ENCODE measurements around the gene PLCD1. TPM values are rescaled to one million over a fixed set of nuclear protein-coding genes. Genes with fewer than 3 reads are reported as not detected.
A peak's percentile ranks its signal among the peaks of the same experiment; 100 is the strongest.

PLCD1 gene
- total RNA-seq, 1 experiment from 2014 or later: 27.1 TPM

GRCh38 chr3:37990527-37990926 lies 38.9 kb downstream of the PLCD1 start, which contains the start of gene VILL:
VILL (plus strand) TSS chr3:37990786; CDS start chr3:37993673, 2,887 bp downstream.
- Mint-ChIP-seq H3K27me3 (ENCODE audit: low read depth) (peaks cover 11% of the 10 kb centered on the region), H3K4me1 (peaks cover 14 to 39% of the 10 kb centered on the region in 2 experiments), H3K36me3 (ENCODE audit: insufficient read depth in 1 of 3, low read depth in 3 of 3) (peaks cover 0 to 2% (median 0%) of the 10 kb centered on the region in 3 experiments; a peak in 1 of 7 replicates), H3K9me3 (no peaks in the 10 kb centered on the region), H3K4me3 (peak within 1 kb of the TSS in 1 of 2 experiments; percentile 36; a peak in 3 of 5 replicates), H3K27ac (no peak within 1 kb of the TSS; a peak in 1 of 7 replicates)
- Histone ChIP-seq H3K27me3 (ENCODE audit: insufficient read depth, low read length) (no peaks in the 10 kb centered on the region), H3K4me1 (ENCODE audit: insufficient read depth, low read length) (no peaks in the 10 kb centered on the region), H2BK5ac (ENCODE audit: insufficient read length, low read length) (no peak within 1 kb of the TSS), H3K4me2 (ENCODE audit: insufficient read depth, insufficient read length, low read length) (no peak within 1 kb of the TSS), H2BK120ac (ENCODE audit: low read depth, low read length, poor library complexity, severe bottlenecking) (no peak within 1 kb of the TSS), H2AK5ac (ENCODE audit: insufficient read length, low read length) (no peak within 1 kb of the TSS), H3K27ac (ENCODE audit: insufficient read length, low read depth, low read length) (no peak within 1 kb of the TSS), H2BK12ac (ENCODE audit: insufficient read length, low read depth, low read length) (no peak within 1 kb of the TSS), H4K20me1 (ENCODE audit: control insufficient read depth, insufficient read depth, insufficient read length) (no peaks in the 10 kb centered on the region), H2AFZ (ENCODE audit: low read length) (no peak within 1 kb of the TSS), H3K4ac (ENCODE audit: low read depth, low read length) (no peak within 1 kb of the TSS), H2BK15ac (ENCODE audit: low read depth, low read length) (no peak within 1 kb of the TSS), H3T11ph (ENCODE audit: low read length) (no peak within 1 kb of the TSS), H3K23me2 (ENCODE audit: insufficient read length, low read depth, low read length, poor library complexity, severe bottlenecking) (no peaks in the 10 kb centered on the region), H4K91ac (ENCODE audit: insufficient read length, low read depth, low read length) (no peak within 1 kb of the TSS), H3K9me3 (ENCODE audit: control insufficient read depth, low read depth, low read length) (no peaks in the 10 kb centered on the region), H3K79me2 (ENCODE audit: insufficient read depth, low read length) (no peaks in the 10 kb centered on the region), H3K14ac (ENCODE audit: insufficient read depth, low read length) (no peak within 1 kb of the TSS), H3K18ac (ENCODE audit: insufficient read length, low read depth, low read length) (no peak within 1 kb of the TSS), H2BK20ac (ENCODE audit: low read depth, low read length, poor library complexity, severe bottlenecking) (no peak within 1 kb of the TSS), H3K56ac (ENCODE audit: insufficient read length, low read depth, low read length) (no peak within 1 kb of the TSS), H3K79me1 (ENCODE audit: insufficient read depth, low read depth, low read length, poor library complexity, severe bottlenecking) (no peaks in the 10 kb centered on the region), H4K5ac (ENCODE audit: insufficient read length, low read depth, low read length) (no peak within 1 kb of the TSS), H3K9ac (ENCODE audit: extremely low read depth, insufficient read length, low read length) (no peak within 1 kb of the TSS), H3K23ac (ENCODE audit: insufficient read length, low read depth, low read length) (no peak within 1 kb of the TSS), H4K8ac (replicated peaks; ENCODE audit: insufficient read length, low read depth, low read length) (no peak within 1 kb of the TSS)
- no peak for TF ChIP-seq CTCF (conservative IDR thresholded peaks at IDR 0.05)
- no CpG with 5 or more reads among the region's 10 CpGs for WGBS (ENCODE audit: extremely low coverage, insufficient read length, low lambda C conversion rate)
- DNase-seq: no peak

Measured in H9 (cell line).